ENCODE data around the gene MLKL.

DNA sequence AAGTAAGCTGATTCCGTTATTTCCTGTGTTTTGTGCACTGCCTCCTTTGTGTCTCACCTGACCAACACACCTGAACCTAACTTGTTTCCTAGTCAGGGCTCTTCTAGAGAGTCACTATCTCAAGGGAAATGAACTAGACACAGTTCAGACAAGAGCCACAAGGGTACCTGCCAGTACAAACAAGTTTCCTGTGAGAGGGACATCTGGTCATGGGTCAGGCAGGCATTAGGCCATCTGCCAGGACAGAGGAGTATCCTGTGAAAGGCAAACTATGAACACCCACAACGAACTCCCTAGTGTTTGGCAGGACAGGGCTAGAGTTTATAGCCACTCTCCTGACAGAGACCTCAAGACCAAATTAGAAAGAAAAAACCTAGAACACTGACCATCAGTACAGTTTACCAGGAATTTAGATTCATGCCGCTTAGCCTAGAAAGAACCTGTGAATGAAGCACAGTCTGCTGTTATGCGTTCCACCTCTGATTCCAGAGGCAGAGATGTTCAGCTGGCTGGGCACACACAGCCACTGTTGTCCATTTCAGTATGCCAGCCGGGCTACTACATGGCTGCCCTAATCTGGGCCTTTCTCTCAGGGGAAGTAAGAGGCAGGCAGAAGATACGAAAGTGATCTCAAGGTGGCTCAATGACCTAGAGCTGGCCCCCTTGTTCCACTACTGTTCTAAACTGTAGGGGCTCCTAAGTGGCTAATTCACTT is 73.0 kb downstream of the MLKL start:
- TF ChIP-seq POLR2AphosphoS5 (IDR thresholded peaks at IDR 0.05; ENCODE audit: low read depth, low read length) (no peak), POLR2A (IDR thresholded peaks at IDR 0.05; ENCODE audit: low read depth, low read length) (no peak), PAX5 (IDR thresholded peaks at IDR 0.05; ENCODE audit: insufficient read depth, low read length, severe bottlenecking) (no peak), TAF1 (IDR thresholded peaks at IDR 0.05; ENCODE audit: low read depth, low read length) (no peak), POU2F2 (IDR thresholded peaks at IDR 0.05; ENCODE audit: low read depth, low read length) (no peak)

Measured in GM12891 (cell line).